IPS DF 4.7 (cell line): ENCODE data around the gene MAPKAP1.
"Not testable (repeated sequence)": the region's sequence is repeated elsewhere in the genome, so short reads cannot be mapped to it uniquely, and the experiment has no call there.

Experiments
- DNase-seq: peaks from one replicate; pipeline ENCODE4 v3.0.0-alpha.2; 2013; ENCODE audit warnings: low spot score; ENCODE audit errors: extremely low read depth

The MAPKAP1 gene

DNA sequence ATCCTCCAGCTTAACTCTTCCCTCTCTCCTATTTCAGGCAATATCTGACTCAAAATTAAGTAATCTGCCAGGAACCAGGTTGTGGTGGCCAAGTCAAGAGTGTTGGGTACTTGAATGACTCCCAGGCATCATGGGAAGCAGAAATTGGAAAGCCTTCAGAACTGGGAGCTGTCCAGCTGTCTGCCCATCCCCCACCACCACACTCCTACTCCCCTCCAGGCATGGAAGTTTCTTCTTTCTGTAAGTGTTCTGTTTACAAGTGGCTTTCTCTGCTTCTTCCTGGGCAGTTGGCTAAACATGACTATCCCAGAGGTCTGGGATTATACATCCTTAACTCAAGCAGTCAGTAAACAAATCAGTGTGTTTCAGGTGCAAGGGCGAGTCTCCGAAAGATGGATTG is 25.6 kb upstream of the MAPKAP1 start:
- DNase-seq = no peak

GRCh38 chr9:125730168-125730567 is 23.2 kb upstream of the MAPKAP1 start:
- DNase-seq = no peak

GRCh38 chr9:125726456-125727132 is 19.6 kb upstream of the MAPKAP1 start:
- DNase-seq = no peak

- DNase-seq = no peak
Observed at GRCh38 chr9:125707472-125707804, 430 bp upstream of the MAPKAP1 start.

DNA sequence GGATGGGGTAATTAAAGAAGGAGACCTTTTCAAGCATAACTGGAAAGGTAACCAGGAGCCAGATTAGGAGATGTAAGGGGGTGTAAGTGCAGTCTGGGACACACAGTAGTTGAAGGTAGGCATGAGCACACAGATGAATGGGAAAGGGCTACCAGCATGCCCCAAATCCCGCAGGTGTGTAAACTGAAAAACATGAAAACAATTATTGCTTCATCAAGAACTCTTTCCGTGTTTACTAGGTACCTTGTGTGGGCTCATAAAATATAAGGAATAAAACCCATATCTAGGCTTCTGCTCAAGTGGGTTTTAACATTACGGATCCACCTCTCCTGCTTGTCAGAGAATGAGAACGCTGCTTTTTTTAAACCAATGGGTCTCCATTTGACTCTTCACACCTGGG is 1.1 kb downstream of the MAPKAP1 start:
- no peak for DNase-seq

DNA sequence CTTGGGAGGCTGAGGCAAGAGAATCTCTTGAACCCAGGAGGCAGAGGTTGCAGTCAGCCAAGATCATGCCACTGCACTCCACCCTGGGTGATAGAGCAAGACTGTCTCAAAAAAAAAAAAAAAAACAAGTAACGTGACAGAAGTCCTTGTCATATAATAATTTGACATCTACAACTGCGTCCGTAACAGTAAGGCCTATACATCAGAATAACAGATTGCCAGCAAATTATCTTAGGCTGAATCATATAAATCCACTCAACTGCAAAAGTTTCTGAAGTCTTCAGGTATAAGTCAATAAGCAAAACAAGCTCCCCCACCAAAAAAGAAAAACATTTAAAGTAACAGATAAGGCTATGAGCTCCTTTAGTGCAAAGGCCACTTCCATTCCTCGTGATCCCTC is 3.3 kb downstream of the MAPKAP1 start:
- no peak for DNase-seq

DNA sequence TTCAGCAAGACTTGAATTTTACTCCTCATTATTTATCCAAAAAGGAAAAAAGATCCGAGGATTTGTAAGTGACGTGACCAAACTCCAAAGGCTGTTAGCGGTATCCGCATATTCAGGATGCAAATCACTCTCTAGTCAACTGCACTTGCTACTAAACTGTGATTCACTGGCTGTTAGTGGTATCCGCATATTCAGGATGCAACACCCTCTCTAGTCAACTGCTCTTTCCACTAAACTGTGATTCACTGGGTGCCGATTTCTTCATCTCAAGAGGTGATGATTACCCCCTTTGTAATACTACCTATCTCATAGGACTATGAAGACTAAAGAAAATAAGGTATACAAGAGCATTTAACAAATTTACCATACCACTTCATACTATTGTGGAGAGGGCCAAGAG is 5.7 kb downstream of the MAPKAP1 start:
- no peak for DNase-seq

DNA sequence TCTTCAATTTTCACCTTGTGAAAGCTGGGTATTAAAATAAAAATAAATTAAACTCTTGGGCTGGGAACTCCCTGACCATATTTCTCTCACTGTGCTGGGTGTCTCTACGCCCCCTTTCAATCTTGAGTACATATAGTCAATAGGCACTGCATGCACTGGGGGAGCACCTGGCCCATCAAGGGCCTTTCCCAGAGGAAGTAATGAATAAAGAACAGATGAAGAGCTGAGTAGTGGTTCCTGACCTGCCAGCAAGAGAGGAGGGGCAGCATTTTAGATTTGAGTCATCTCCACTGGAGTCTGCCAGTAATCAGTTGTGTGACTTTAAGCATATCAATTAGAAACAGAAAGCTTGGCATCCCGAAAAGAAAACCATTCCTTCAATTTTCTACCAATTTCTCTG is 6.2 kb downstream of the MAPKAP1 start:
- no peak for DNase-seq

- DNase-seq = no peak
Observed at GRCh38 chr9:125699870-125700269, 7.1 kb downstream of the MAPKAP1 start.

- DNase-seq = no peak
Observed at GRCh38 chr9:125696106-125696647, 10.8 kb downstream of the MAPKAP1 start.

DNA sequence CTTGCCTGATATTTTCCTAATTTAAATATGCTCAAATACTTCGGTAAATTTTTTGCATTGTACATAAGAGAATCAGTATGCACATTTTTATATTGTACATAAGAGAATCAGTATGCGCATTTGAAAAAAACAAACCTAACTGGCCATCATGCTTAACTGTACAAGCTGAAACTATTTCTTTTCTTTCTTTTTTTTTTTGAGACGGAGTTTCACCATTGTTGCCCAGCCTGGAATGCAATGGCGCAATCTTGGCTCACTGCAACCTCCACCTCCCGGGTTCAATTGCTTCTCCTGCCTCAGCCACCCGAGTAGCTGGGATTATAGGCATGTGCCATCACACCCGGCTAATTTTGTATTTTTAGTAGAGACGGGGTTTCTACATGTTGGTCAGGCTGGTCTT is 11.5 kb downstream of the MAPKAP1 start:
- not testable (repeated sequence) for DNase-seq

- DNase-seq = no peak
Observed at GRCh38 chr9:125694478-125694877, 12.5 kb downstream of the MAPKAP1 start.

GRCh38 chr9:125693492-125693891 is 13.5 kb downstream of the MAPKAP1 start:
- not testable (repeated sequence) for DNase-seq

- no peak for DNase-seq
Observed at GRCh38 chr9:125691869-125692268, 15.1 kb downstream of the MAPKAP1 start.

DNA sequence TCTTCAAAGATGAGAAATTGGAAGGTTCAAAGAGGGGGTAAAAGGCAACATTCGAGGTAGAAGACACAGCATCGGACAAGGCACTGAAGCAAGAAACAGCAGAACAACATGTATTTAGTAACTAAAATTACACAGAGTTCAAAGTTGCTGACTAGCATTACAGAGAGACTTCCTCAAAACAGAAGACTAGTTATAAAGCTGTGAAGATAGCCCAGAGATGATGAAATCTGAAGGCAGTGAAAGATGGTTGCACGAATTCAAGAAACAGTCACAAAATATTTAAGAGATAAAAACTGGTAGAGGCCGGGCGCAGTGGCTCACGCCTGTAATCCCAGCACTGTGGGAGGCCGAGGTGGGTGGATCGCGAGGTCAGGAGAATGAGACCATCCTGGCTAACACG is 16.3 kb downstream of the MAPKAP1 start:
- DNase-seq = no peak

GRCh38 chr9:125687163-125687863 is 19.7 kb downstream of the MAPKAP1 start:
- DNase-seq = no peak

- no peak for DNase-seq
Observed at GRCh38 chr9:125685167-125685566, 21.8 kb downstream of the MAPKAP1 start.

- no peak for DNase-seq
Observed at GRCh38 chr9:125683486-125683885, 23.5 kb downstream of the MAPKAP1 start.

GRCh38 chr9:125682340-125682739 is 24.7 kb downstream of the MAPKAP1 start:
- no peak for DNase-seq

- no peak for DNase-seq
Observed at GRCh38 chr9:125681657-125682056, 25.4 kb downstream of the MAPKAP1 start.

- DNase-seq = no peak
Observed at GRCh38 chr9:125681086-125681622, 25.9 kb downstream of the MAPKAP1 start.

- DNase-seq = no peak
Observed at GRCh38 chr9:125680445-125680844, 26.6 kb downstream of the MAPKAP1 start.
